DMS79 (cell line): ENCODE results near the gene GPR153.
"Not testable (repeated sequence)": the region's sequence is repeated elsewhere in the genome, so short reads cannot be mapped to it uniquely, and the experiment has no call there.

Experiments used
- DNase-seq: peaks from one replicate; lab custom pipeline; 2025; lab: John Stamatoyannopoulos, UW

GPR153 gene

DNA sequence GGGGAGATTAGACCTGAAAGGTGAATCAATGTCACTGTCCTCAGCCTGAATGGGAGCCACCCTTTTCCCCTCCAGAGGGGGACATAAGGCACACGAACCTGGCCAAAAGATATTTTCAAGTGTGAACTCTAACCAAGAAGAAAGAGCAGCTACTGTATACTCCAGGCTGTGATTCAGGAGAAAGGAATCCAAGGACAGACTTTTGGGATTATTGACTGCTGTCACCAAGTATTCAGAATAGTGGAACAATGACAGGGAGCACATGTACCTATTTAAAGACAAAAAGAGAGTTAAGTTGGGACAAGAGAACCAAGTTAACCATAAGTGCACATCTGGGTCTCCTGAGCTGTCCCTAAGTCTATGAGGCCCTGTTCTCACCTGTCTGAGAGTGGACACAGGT, 27.5 kb downstream of the GPR153 start:
- DNase-seq: no peak

DNA sequence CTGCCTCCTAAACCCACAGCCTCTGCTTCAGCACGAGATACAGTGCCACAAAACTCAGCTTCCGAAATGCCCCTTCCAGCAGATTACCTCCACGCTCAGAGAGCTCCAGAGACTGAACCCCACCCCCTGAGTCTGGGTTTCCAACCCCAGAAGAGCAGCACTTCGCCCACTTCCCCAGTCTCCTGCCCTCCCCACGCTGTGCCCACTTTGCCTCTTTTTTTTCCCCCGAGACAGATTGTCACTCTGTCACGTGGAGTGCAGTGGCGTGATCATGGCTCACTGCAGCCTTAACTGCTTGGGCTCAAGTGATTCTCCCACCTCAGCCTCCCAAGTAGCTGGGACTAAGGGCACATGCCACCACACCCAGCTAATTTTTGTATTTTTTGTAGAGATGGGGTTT, 35.2 kb downstream of the GPR153 start:
- DNase-seq: no peak

DNA sequence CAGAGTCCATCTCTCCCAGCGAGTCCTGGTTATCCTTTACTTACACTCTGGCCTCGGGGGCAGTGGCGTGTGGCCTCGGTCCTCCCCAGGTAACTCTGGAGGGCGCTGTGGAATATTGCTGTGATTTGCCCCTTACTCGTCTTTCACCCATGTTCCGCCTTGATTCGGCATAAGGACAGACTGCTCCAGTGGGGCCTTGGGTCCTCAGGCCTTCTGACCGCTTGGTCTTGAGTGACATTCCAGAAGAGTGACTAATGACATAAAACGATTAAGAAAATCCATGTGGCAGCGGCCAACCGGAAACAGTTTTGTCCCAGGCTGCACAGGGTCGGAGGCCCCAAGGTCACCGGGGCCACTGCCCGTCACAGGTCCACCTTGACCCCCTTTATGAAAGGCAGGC, 36.2 kb downstream of the GPR153 start:
- DNase-seq: no peak

DNA sequence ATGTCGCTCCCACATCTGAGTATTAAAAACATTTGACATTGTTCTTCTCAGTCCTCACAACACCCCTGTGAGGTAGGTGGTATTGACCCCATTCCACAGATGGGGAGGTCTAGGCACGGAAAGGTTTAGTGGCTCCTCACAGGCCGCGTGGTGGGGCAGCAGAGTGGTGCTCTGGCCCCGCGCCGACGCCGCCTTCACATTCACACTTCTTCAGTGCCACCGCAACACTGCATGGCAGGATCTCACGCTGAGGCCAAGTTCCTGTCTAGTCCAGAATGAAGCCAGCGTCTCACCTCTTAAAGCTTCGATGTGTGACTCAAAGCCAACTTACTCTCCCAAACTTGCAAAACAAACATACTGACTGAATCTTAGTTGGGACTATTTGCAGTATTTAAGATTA, 37.3 kb downstream of the GPR153 start:
- no peak for DNase-seq

DNA sequence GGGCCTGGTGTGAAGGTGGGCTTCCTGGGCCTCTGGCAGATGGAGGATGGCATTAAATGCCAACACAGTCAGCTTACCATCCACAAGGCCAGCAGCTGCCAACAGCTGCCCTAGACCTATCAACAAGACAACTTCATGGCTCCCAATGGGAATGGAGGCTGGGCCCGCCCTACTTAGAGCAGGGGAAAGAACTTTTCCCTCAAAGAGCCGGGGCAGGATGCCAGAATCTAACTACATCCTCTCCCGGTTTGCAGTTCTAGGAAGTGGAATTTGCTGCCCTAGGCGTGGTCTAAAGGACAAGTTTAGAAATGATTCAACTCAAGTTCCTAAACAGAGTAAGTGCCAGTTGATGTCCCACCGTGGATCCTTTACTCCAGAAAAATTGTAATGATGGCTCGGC, 38.3 kb downstream of the GPR153 start:
- DNase-seq: no peak

DNA sequence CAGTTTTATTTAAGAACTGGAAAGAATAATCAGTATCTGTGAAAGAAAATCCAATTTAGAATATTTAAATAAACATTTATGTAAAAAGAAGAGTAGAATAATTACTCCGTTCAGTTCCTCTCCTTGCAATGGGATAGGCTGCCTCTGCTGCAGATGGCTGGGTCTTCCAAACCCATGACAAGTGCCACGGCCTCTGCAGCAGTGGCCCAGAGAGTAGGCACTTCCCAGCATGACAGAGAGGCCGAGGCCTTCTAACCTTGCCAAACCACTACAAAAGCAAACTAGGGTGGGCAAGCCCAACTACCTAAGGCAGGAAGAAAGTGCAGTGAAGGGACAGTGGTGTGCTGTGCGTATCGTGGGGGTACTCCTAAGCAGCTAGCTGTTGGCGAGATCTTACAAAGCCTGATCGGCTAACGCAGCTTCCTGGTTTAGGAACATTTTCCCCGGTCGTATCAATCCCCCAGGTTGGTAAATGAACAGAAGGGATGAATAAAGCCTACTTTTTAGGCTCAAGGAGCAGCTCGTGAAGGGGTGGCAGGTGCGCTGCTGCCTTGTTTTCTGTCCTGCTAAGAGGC, 39.6 kb downstream of the GPR153 start:
- DNase-seq: no peak

DNA sequence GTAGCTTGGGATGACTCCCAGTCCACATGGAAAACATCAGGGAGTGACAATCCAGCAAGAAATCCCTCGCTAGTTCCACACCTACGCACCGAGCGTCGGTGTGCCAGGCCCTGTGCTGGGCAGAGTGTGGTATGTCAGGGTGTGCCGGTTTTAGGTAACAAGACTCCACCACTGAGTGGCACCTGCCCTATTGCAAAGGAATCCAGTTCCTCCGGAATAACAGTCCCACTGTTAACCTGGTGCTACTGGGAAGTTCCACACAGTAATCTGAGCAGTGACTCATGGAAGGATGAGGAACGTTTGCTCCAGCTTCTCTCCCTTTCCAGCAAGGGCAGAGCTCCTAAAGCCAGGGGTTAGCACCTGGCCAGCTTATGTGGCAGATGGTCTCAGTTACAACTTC, 40.7 kb downstream of the GPR153 start:
- DNase-seq: no peak

DNA sequence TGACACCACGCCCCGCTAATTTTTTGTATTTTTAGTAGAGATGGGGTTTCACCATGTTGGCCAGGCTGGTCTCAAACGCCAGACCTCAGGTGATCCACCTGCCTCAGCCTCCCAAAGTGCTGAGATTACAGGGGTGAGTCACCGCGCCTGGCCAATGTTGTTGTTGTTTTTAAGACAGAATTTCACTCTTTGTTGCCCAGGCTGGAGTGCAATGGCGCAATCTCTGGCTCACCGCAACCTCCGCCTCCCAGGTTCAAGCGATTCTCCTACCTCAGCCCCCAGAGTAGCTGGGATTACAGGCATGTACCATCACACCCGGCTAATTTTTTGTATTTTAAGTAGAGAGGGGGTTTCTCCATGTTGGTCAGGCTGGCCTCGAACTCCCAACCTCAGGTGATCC, 41.3 kb downstream of the GPR153 start:
- DNase-seq: not testable (repeated sequence)

DNA sequence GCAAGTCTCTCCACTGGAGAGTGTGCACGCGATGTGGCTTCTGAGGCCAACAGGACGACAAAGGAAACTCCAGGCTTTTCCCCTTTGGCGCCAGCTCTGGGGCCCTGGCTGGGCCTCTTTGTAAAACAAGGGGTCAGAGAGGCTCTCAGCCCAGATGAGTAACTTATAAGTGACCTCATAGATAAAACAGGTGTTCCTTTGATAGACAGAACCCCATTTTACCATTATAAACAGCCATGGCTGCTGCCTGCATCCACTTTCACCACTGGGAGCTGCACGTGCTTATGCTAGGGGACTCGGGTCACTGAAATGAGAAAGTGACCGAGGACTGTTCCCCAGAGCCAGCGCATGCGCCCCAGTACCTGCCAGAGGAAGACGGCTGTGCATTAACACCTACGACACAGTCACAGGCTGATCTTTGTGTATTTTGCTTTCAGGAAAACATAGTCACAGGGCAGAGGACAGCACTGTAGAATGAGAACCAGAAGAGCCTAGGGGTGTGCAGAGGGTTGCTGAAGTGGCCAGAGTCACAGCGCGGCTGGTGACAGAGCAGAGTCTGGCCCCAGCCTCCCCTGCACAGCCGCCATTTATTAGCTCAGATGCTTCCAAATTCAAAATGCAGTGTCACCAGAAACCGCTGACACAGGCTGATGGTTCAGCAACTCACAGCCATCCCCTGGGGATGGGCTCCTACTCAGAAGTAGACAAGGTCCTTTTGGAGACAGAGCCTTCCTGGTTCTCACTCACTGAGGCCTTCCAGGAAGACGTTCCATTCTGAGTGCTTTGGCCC, 42.3 kb downstream of the GPR153 start:
- no peak for DNase-seq

DNA sequence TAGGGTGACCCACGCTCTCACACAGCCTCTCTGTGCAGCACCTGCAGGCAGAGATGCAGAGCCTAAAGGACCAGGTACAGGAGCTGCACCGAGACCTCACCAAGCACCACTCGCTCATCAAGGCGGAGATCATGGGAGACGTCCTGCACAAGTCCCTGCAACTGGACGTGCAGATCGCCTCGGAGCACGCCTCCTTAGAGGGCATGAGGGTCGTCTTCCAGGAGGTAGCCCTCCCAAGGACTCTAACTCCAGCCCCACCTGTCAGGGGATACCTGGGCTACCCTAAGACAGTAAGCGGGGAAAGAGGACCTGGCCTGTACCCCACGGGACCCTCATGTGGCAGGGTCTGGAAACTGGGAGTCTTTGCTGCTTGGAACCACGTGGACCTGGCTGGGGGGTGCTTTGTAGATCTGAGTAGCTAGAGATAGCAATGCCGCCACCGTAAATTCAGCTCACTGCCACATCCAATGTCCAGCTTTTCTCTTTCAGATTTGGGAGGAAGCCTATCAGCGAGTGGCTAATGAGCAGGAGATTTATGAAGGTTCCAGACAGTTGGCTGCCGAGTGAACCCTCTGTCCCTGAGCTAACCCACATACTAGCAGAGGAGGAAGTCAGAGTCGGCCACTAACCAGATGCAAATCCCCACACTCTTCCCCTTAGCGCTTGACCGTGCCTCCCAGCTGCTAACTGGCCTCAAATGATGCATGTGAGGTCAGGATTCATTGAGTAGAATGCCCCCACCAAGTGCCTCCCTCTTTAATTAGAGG, 48.5 kb downstream of the GPR153 start:
- no peak for DNase-seq

DNA sequence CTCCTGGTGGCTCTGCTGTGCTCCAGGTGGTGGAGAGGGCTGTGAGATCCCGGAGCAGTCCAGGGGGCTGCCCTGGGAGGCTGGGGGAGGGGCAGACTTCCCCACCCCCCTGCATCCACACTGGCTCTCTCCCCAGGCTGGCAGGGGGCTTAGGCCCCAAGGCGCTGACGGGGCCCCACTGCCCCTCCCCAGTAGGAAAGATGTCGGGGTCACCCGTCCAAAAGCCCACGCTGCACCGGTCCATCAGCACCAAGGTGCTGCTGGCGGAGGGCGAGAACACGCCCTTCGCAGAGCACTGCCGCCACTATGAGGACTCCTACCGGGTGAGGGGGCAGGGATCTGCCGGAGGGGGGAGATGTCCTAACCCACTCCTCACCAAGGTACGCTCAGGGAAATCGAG, 49.2 kb downstream of the GPR153 start:
- no peak for DNase-seq

DNA sequence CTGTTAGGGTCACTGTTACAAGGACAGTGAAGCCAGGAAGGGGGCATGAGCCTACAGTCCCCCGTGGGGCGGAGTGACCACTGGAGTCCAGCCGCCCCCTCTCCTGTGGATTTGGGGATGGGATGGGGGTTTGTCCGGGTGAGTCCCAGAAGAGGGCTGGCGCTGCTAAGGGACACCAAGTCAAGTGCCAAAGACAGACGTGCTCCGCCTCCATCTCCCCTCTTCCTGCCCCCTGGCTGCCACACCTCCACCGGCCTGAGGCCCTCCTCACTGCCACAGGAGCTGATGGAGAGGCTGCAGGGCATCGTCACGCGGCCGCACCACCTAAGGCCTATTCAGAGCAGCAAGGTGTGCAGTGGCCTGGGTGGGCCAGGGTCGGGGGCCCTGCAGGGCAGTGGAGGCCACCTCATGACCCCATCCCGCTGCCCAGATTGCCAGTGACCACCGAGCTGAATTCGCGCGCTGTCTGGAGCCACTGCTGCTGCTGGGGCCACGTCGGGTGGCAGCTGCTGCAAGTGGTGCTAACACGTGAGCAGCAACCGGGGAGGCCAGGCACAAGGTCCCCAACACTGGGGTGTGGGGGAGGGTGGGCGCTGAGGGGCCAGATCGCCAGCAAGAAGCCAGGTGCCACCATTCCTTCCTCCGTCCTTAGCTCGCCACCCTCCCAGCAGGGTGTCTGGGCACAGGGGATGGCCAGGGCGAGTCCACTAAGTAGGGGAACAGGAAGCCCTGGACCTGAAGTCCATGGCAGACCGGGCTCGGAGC, 50.1 kb downstream of the GPR153 start:
- DNase-seq: no peak

DNA sequence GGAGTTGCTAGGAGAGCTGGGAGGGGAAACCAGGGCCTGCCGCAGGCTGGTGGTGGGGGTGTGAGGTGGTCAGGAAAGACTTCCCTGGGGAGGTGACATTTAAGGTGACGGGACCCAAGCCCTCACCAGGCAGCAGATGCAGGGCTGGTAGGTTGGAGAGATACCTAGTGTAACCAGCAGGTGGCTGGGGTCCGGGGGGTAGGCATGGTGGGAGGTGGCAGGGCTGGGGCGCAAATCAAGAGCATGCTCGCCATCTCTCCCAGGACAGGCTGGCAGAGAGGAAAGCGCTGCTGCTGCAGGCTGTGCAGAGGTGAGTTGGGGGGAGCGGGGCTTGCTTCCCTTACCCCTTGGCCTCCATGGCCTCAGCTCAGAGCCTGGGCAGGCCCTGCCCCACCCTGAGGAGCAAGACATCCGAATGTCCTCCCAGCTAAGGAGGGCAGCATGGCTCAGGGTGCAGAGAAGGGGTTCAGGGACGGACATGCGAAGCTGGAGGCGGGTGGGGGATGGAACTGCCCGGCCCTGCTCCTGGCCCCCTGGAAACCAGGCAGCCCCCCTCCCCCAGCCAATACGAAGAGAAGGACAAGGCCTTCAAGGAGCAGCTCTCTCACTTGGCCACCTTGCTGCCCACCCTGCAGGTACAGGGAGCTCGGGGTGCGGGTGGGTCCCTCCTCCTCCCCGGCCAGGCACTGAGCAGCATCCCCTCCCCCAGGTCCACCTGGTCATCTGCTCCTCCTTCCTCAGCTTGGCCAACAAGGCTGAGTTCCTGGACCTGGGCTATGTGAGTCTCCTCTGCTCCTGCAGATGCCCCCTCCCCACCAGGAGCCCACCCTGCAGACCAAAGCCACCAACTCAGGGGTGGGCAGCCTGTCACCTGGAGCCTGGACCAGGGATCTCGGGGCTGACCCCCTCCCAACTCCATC, 51.0 kb downstream of the GPR153 start:
- DNase-seq: no peak

DNA sequence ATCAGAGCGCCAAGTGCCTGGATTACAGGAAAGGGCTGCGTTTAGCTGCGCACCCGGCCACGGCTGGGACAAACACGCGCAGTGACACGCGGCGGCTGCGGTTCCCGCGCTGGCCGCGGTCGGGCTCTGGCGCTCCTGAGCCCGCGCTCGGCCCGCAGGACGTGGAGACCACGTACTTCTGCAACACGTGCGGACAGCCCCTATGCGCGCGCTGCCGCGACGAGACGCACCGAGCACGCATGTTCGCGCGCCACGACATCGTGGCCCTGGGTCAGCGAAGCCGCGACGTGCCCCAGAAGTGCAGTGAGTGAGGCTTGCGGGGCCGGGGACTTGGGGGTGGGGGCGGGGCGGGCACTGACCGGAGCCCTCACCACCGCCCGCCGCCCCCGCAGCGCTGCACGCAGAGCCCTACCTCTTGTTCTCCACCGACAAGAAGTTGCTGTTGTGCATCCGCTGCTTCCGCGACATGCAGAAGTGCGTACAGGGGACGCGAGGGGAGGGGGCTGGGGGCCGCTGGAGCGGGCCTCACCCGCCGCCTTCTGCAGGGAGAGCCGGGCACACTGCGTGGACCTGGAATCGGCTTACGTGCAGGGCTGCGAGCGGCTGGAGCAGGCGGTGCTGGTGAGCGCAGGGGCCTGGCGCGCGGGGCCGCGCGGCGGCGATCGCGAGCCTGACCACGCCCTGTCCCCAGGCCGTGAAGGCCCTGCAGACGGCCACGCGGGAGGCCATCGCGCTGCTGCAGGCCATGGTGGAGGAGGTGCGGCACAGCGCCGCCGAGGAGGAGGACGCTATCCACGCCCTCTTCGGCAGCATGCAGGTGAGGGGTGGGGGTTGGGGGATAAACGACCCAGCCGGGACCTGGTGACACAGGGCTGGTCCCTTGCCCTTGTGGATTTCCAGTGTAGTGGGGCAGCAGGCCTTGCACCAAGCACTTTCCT, 51.9 kb downstream of the GPR153 start:
- DNase-seq: no peak

DNA sequence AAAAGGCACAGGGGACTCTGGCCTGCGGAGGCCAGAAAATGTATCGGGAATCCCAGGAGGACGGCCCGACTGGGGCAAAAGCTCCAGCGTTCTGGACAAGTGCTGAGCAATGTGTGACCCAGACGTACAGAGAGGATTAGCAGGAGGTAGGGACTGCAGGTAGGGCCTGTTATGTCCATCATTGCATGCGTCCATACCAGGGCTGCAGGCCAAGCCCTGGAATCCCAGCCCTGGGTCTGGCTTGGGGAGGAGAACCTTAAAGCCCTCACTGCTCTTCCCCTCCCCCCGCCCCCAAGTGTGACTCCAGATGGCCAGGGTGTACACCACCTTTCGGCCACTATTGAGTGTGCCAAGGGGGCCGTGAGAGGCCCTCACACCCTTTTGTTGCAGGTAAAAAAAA, 53.0 kb downstream of the GPR153 start:
- DNase-seq: no peak

DNA sequence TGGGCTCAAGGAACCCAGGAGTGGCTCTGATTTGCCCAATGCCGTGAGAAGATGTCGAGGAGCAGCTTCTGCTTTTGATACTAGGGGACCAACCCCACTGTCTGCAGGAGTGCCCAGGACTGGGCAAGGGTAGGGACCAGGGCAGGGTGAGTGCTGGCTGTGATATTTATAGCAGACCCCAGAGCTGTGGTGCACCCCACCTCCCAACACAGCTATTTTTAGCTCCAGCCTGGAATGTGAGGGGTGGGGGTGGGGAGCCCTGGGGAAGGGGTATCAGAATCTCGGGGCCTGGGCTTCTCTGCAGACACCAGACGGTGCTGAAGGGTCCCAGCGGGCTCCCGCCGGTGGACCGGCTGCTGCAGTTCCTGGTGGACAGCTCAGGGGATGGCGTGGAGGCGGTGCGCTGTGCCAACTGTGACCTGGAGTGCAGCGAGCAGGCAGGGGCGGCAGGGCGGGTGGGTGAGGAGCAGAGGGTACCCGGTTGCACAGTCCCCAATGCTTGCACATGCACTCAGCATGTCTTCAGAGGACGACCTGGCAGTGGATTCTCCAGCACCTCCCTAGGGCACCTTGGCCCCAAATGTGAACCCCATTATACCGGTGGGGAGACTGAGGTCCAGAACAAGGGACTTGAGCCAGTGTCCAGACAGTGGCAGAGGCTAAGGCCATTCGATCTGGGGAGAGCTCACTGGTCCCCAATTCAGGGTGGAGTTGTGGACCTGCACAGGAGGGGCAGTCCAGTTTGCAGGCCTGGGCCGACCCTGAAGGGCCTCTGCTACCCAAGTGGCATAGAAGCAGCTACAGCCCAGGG, 53.6 kb downstream of the GPR153 start:
- DNase-seq: no peak

DNA sequence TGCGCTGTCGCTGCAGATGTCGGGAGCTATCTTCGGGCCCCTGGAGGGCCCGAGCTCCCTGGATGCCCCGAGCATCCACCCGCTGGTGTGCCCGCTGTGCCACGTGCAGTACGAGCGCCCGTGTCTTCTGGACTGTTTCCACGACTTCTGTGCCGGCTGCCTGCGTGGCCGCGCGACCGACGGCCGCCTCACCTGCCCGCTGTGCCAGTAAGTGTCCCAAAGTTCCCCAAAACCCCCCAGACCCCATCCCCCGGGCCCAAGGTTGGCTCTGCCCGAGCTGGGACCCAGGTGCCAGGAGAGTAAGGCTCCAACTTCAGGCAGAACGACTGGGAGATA, 54.4 kb downstream of the GPR153 start:
- no peak for DNase-seq

DNA sequence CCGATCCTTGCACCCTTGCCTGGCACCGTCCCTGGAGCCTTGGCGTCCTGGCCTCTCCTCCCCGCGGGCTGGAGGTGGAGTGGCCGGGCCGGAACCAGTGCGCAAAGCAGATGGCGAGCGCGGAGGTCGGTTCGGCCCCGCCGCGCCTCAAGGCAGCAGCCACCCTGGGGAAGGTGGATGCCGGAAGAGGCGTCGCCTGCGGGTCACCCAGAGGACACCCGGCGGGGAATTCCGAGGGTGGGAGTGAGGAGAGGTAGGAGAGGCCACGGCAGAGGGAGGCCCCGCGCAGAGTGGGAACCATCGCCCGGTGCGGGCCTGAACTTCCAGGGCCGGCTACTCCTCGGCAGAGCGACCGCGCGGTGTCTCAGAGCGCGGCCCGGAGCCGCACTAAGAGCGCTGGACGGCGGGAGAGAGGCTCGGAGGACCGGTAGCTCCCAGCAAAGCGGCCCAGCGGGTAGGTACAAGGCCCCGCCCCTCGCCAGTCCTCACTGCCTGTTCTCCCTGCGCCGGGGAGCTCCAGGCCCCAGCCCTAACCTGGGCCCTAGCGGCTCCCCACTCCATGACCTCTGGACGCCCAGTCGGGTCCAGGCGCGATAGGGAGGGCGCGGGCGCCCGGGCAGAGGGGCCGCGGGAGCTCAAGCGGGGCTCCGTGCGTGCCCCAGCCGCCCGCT, 54.9 kb downstream of the GPR153 start, which contains the start of gene RNF207:
Gene RNF207 (plus strand): TSS at position 271 of the 671 bp plus-strand sequence. CDS start 417 bp downstream, outside the sequence.
- no peak for DNase-seq

DNA sequence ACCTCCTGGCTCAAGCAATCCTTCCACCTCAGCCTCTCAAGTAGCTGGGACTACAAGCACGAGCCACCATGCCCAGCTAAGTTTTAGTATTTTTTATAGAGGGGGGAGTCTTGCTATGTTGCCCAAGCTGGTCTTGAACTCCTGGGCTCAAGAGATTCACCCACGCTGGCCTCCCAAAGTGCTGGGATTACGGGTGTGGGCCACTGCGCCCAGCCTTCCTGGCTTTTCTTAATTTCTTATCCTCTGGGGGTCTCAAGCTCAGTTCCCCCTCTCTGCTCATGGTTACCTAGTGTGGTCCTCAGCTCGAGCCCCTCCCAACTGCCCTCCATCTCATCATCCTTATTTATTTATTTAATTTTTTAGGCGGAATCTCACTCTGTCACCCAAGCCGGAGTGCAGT, 58.6 kb downstream of the GPR153 start:
- DNase-seq: no peak
